ENCODE measurements around the gene ESRRA. TPM values are rescaled to one million over a fixed set of nuclear protein-coding genes. Genes with fewer than 3 reads are reported as not detected.

The ESRRA gene
- total RNA-seq, 2 experiments from 2014 or later = 28.6 to 57.8 TPM

- ChIA-PET POLR2A (no interaction called here), CTCF (ENCODE audit: unreplicated experiment) (no interaction called here)
- Histone ChIP-seq H3K4me3 (ENCODE audit: low read depth, low read length, poor library complexity, severe bottlenecking) (no peak overlapping the region), H4K20me1 (ENCODE audit: insufficient read depth, low read length) (no peaks in the 10 kb centered on the region), H3K36me3 (ENCODE audit: insufficient read depth, low read length) (no peaks in the 10 kb centered on the region), H3K4me1 (ENCODE audit: insufficient read depth, low read length, poor library complexity, severe bottlenecking) (no peaks in the 10 kb centered on the region), H3K9me3 (ENCODE audit: low read length) (no peaks in the 10 kb centered on the region), H3K27ac (ENCODE audit: low read depth, low read length, poor library complexity, severe bottlenecking) (no peak overlapping the region), H2AFZ (ENCODE audit: low read length) (no peak overlapping the region), H3K9me2 (ENCODE audit: insufficient read depth, low read length) (no peaks in the 10 kb centered on the region), H3K4me2 (ENCODE audit: low read length) (no peak overlapping the region), H3K79me2 (ENCODE audit: insufficient read depth, low read depth, low read length) (no peaks in the 10 kb centered on the region)
- intact Hi-C loops (cut with micrococcal nuclease; ENCODE audit: unreplicated experiment) = no loop called here
- no TSS peak for BruUV-seq (replicated peaks)
- TF ChIP-seq CTCF (conservative IDR thresholded peaks at IDR 0.05; ENCODE audit: low read length) = no peak
- TF ChIP-seq EZH2phosphoT487 (IDR thresholded peaks at IDR 0.05; ENCODE audit: borderline replicate concordance, low read depth, low read length) = no peak
- DNase-seq (ENCODE audit: low spot score) = no peak
Observed at GRCh38 chr11:64291752-64292459, 13.4 kb upstream of the ESRRA start.

GRCh38 chr11:64292460-64293254 is 12.7 kb upstream of the ESRRA start:
- DNase-seq (ENCODE audit: low spot score) = no peak
- Histone ChIP-seq H3K9me3 (ENCODE audit: low read length) (no peaks in the 10 kb centered on the region), H3K79me2 (ENCODE audit: insufficient read depth, low read depth, low read length) (no peaks in the 10 kb centered on the region), H3K9me2 (ENCODE audit: insufficient read depth, low read length) (no peaks in the 10 kb centered on the region), H3K27ac (ENCODE audit: low read depth, low read length, poor library complexity, severe bottlenecking) (no peak overlapping the region), H3K4me1 (ENCODE audit: insufficient read depth, low read length, poor library complexity, severe bottlenecking) (no peaks in the 10 kb centered on the region), H4K20me1 (ENCODE audit: insufficient read depth, low read length) (no peaks in the 10 kb centered on the region), H2AFZ (ENCODE audit: low read length) (no peak overlapping the region), H3K4me2 (ENCODE audit: low read length) (no peak overlapping the region), H3K36me3 (ENCODE audit: insufficient read depth, low read length) (no peaks in the 10 kb centered on the region), H3K4me3 (ENCODE audit: low read depth, low read length, poor library complexity, severe bottlenecking) (no peak overlapping the region)
- no TSS peak for BruUV-seq (replicated peaks)
- intact Hi-C loops (cut with micrococcal nuclease; ENCODE audit: unreplicated experiment) = no loop called here
- TF ChIP-seq CTCF (conservative IDR thresholded peaks at IDR 0.05; ENCODE audit: low read length) = no peak
- no peak for TF ChIP-seq EZH2phosphoT487 (IDR thresholded peaks at IDR 0.05; ENCODE audit: borderline replicate concordance, low read depth, low read length)
- POLR2A ChIA-PET = no interaction called here
- CTCF ChIA-PET (ENCODE audit: unreplicated experiment) = no interaction called here

GRCh38 chr11:64294774-64295173 is 10.6 kb upstream of the ESRRA start:
- Histone ChIP-seq H3K9me2 (ENCODE audit: insufficient read depth, low read length) (no peaks in the 10 kb centered on the region), H3K4me1 (ENCODE audit: insufficient read depth, low read length, poor library complexity, severe bottlenecking) (no peaks in the 10 kb centered on the region), H3K9me3 (ENCODE audit: low read length) (no peaks in the 10 kb centered on the region), H3K36me3 (ENCODE audit: insufficient read depth, low read length) (no peaks in the 10 kb centered on the region), H2AFZ (ENCODE audit: low read length) (no peak overlapping the region), H3K4me2 (ENCODE audit: low read length) (no peak overlapping the region), H3K79me2 (ENCODE audit: insufficient read depth, low read depth, low read length) (no peaks in the 10 kb centered on the region), H3K27ac (ENCODE audit: low read depth, low read length, poor library complexity, severe bottlenecking) (no peak overlapping the region), H4K20me1 (ENCODE audit: insufficient read depth, low read length) (no peaks in the 10 kb centered on the region), H3K4me3 (ENCODE audit: low read depth, low read length, poor library complexity, severe bottlenecking) (no peak overlapping the region)
- BruUV-seq (replicated peaks) = no TSS peak
- intact Hi-C loops (cut with micrococcal nuclease; ENCODE audit: unreplicated experiment) = no loop called here
- DNase-seq (ENCODE audit: low spot score) = no peak
- POLR2A ChIA-PET = no interaction called here
- CTCF ChIA-PET (ENCODE audit: unreplicated experiment) = no interaction called here
- TF ChIP-seq CTCF (conservative IDR thresholded peaks at IDR 0.05; ENCODE audit: low read length) (no peak), EZH2phosphoT487 (IDR thresholded peaks at IDR 0.05; ENCODE audit: borderline replicate concordance, low read depth, low read length) (no peak)

Data from OCI-LY7 (cell line).